ENCODE measurements around the gene NCS1. TPM values are rescaled to one million over a fixed set of nuclear protein-coding genes. Genes with fewer than 3 reads are reported as not detected.

The NCS1 gene
- total and polyA plus RNA-seq, 2 donors: 32.5 to 83.9 TPM

GRCh38 chr9:130229759-130230158, 57.6 kb downstream of the NCS1 start:
- Histone ChIP-seq H3K36me3 (ENCODE audit: insufficient read depth) (peaks cover 5% of the 10 kb centered on the region), H3K27ac (ENCODE audit: low read depth) (no peak overlapping the region), H3K4me3 (ENCODE audit: low read depth, low read length) (no peak overlapping the region), H3K4me1 (ENCODE audit: insufficient read depth) (no peaks in the 10 kb centered on the region)
- 81% methylated on average over 3 of the region's 3 CpGs for WGBS
- no peak for DNase-seq (ENCODE audit: extremely low spot score)

- DNase-seq (ENCODE audit: extremely low spot score): no peak
- Histone ChIP-seq H3K4me1 (ENCODE audit: insufficient read depth) (no peaks in the 10 kb centered on the region), H3K27ac (ENCODE audit: low read depth) (no peak overlapping the region), H3K4me3 (ENCODE audit: low read depth, low read length) (no peak overlapping the region), H3K36me3 (ENCODE audit: insufficient read depth) (peaks cover 5% of the 10 kb centered on the region)
- WGBS: 60% methylated on average over 1 of the region's 1 CpG
Measured at GRCh38 chr9:130230631-130231030, 58.4 kb downstream of the NCS1 start.

- Histone ChIP-seq H3K36me3 (ENCODE audit: insufficient read depth) (peaks cover 1% of the 10 kb centered on the region), H3K4me1 (ENCODE audit: insufficient read depth) (no peaks in the 10 kb centered on the region), H3K4me3 (ENCODE audit: low read depth, low read length) (no peak overlapping the region), H3K27ac (ENCODE audit: low read depth) (no peak overlapping the region)
- WGBS: 77% methylated on average over 27 of the region's 27 CpGs
- no peak for DNase-seq (ENCODE audit: extremely low spot score)
Measured at GRCh38 chr9:130232899-130233586, 60.8 kb downstream of the NCS1 start.

GRCh38 chr9:130233587-130233945, 61.4 kb downstream of the NCS1 start:
- no peak for DNase-seq (ENCODE audit: extremely low spot score)
- no peaks in the 10 kb centered on the region for H3K4me1 ChIP-seq (ENCODE audit: insufficient read depth)
- H3K4me3 ChIP-seq (ENCODE audit: low read depth, low read length): no peak overlapping the region
- peaks cover 1% of the 10 kb centered on the region for H3K36me3 ChIP-seq (ENCODE audit: insufficient read depth)
- no peak overlapping the region for H3K27ac ChIP-seq (ENCODE audit: low read depth)
- 89% methylated on average over 8 of the region's 8 CpGs for WGBS

- no peak for DNase-seq (ENCODE audit: extremely low spot score)
- no peaks in the 10 kb centered on the region for H3K4me1 ChIP-seq (ENCODE audit: insufficient read depth)
- WGBS: 82% methylated on average over 26 of the region's 26 CpGs
- no peak overlapping the region for H3K27ac ChIP-seq (ENCODE audit: low read depth)
- peaks cover 1% of the 10 kb centered on the region for H3K36me3 ChIP-seq (ENCODE audit: insufficient read depth)
- no peak overlapping the region for H3K4me3 ChIP-seq (ENCODE audit: low read depth, low read length)
Measured at GRCh38 chr9:130234340-130235260, 62.4 kb downstream of the NCS1 start.

- Histone ChIP-seq H3K4me3 (ENCODE audit: low read depth, low read length) (no peak overlapping the region), H3K27ac (ENCODE audit: low read depth) (no peak overlapping the region), H3K36me3 (ENCODE audit: insufficient read depth) (peaks cover 1% of the 10 kb centered on the region), H3K4me1 (ENCODE audit: insufficient read depth) (no peaks in the 10 kb centered on the region)
- WGBS: 42% methylated on average over 45 of the region's 45 CpGs
- DNase-seq (ENCODE audit: extremely low spot score): no peak
Measured at GRCh38 chr9:130235558-130236435, 63.6 kb downstream of the NCS1 start.

- Histone ChIP-seq H3K4me3 (ENCODE audit: low read depth, low read length) (no peak overlapping the region), H3K4me1 (ENCODE audit: insufficient read depth) (no peaks in the 10 kb centered on the region), H3K36me3 (ENCODE audit: insufficient read depth) (peaks cover 1% of the 10 kb centered on the region), H3K27ac (ENCODE audit: low read depth) (peak overlapping the region; percentile 88)
- no peak for DNase-seq (ENCODE audit: extremely low spot score)
- 49% methylated on average over 10 of the region's 10 CpGs for WGBS
Measured at GRCh38 chr9:130236436-130236985, 64.3 kb downstream of the NCS1 start.

GRCh38 chr9:130237076-130237475, 64.9 kb downstream of the NCS1 start:
- no peak for DNase-seq (ENCODE audit: extremely low spot score)
- no peak overlapping the region for H3K4me3 ChIP-seq (ENCODE audit: low read depth, low read length)
- WGBS: 42% methylated on average over 11 of the region's 11 CpGs
- no peaks in the 10 kb centered on the region for H3K4me1 ChIP-seq (ENCODE audit: insufficient read depth)
- peak overlapping the region; percentile 88 for H3K27ac ChIP-seq (ENCODE audit: low read depth)
- peaks cover 1% of the 10 kb centered on the region for H3K36me3 ChIP-seq (ENCODE audit: insufficient read depth)

- DNase-seq (ENCODE audit: extremely low spot score): no peak
- Histone ChIP-seq H3K36me3 (ENCODE audit: insufficient read depth) (peaks cover 1% of the 10 kb centered on the region), H3K4me1 (ENCODE audit: insufficient read depth) (no peaks in the 10 kb centered on the region), H3K4me3 (ENCODE audit: low read depth, low read length) (no peak overlapping the region), H3K27ac (ENCODE audit: low read depth) (peak overlapping the region; percentile 32)
- 75% methylated on average over 17 of the region's 17 CpGs for WGBS
Measured at GRCh38 chr9:130237763-130238524, 65.7 kb downstream of the NCS1 start.

GRCh38 chr9:130239363-130239695, 67.1 kb downstream of the NCS1 start:
- DNase-seq (ENCODE audit: extremely low spot score): no peak

GRCh38 chr9:130239741-130240241, 67.6 kb downstream of the NCS1 start:
- WGBS: 53% methylated on average over 9 of the region's 9 CpGs
- no peak overlapping the region for H3K4me3 ChIP-seq (ENCODE audit: low read depth, low read length)
- H3K36me3 ChIP-seq (ENCODE audit: insufficient read depth): no peaks in the 10 kb centered on the region
- no peak overlapping the region for H3K27ac ChIP-seq (ENCODE audit: low read depth)
- no peaks in the 10 kb centered on the region for H3K4me1 ChIP-seq (ENCODE audit: insufficient read depth)
- no peak for DNase-seq (ENCODE audit: extremely low spot score)

More at GRCh38 chr9:130239363-130239695, 67.1 kb downstream of the NCS1 start:
- Histone ChIP-seq H3K4me3 (ENCODE audit: low read depth, low read length) (no peak overlapping the region), H3K36me3 (ENCODE audit: insufficient read depth) (no peaks in the 10 kb centered on the region), H3K4me1 (ENCODE audit: insufficient read depth) (no peaks in the 10 kb centered on the region), H3K27ac (ENCODE audit: low read depth) (no peak overlapping the region)
- WGBS: 92% methylated on average over 3 of the region's 3 CpGs

GRCh38 chr9:130240410-130241197, 68.4 kb downstream of the NCS1 start:
- Histone ChIP-seq H3K36me3 (ENCODE audit: insufficient read depth) (no peaks in the 10 kb centered on the region), H3K27ac (ENCODE audit: low read depth) (no peak overlapping the region), H3K4me3 (ENCODE audit: low read depth, low read length) (no peak overlapping the region), H3K4me1 (ENCODE audit: insufficient read depth) (no peaks in the 10 kb centered on the region)
- no peak for DNase-seq (ENCODE audit: extremely low spot score)
- WGBS: 73% methylated on average over 5 of the region's 5 CpGs
